ENCODE data around the gene TDP2. TPM values are rescaled to one million over a fixed set of nuclear protein-coding genes. Genes with fewer than 3 reads are reported as not detected.
"Not testable (repeated sequence)": the region's sequence is repeated elsewhere in the genome, so short reads cannot be mapped to it uniquely, and the experiment has no call there.

TDP2 gene
- total and polyA plus RNA-seq, 2 donors (not counting 1 experiment from before 2014, with no cell fraction given) = 19.4 to 63.5 TPM

- DNase-seq = no peak
- no peak overlapping the region for H3K4me2 ChIP-seq (replicated peaks; ENCODE audit: low read depth, low read length, poor library complexity, severe bottlenecking)
- ChIA-PET POLR2A (no interaction called here), CTCF (interaction anchor here (1.6 kb wide), 1 partner anchor 82 kb away, joined by 3 read pairs; no protein-coding TSS in a partner anchor)
- Mint-ChIP-seq H3K4me3 (no peak overlapping the region), H3K4me1 (peaks cover 38% of the 10 kb centered on the region), H3K27ac (no peak overlapping the region), H3K27me3 (no peaks in the 10 kb centered on the region), H3K9me3 (ENCODE audit: insufficient read depth) (no peaks in the 10 kb centered on the region)
- H3K9ac ChIP-seq (ENCODE audit: low read length) = no peak overlapping the region
- no peak overlapping the region for H2AFZ ChIP-seq (ENCODE audit: insufficient read depth, low read depth, low read length, poor library complexity, severe bottlenecking)
- peaks cover 24% of the 10 kb centered on the region for H3K79me2 ChIP-seq (ENCODE audit: control insufficient read depth, insufficient read depth, low read length)
- TF ChIP-seq CTCF (IDR thresholded peaks at IDR 0.05) (no peak), EZH2 (IDR thresholded peaks at IDR 0.05; ENCODE audit: borderline replicate concordance, insufficient read depth, low read depth, low read length, poor library complexity, severe bottlenecking) (no peak)
- no peak for ATAC-seq (ENCODE audit: low read depth)
- no peaks in the 10 kb centered on the region for H3K27me3 ChIP-seq (replicated peaks in 1 of 4; ENCODE audit: control extremely low read depth in 1 of 4, control insufficient read depth in 3 of 4, insufficient read depth in 4 of 4, low read length in 3 of 4)
- intact Hi-C loops (cut with micrococcal nuclease) = no loop called here
- no peaks in the 10 kb centered on the region for H4K20me1 ChIP-seq (ENCODE audit: control insufficient read depth, insufficient read depth, low read length, poor library complexity, severe bottlenecking)
- no peaks in the 10 kb centered on the region for H3K9me3 ChIP-seq (ENCODE audit: control extremely low read depth in 1 of 3, control insufficient read depth in 2 of 3, insufficient read depth in 1 of 3, low read length in 2 of 3)
- no peak overlapping the region for H3K4me3 ChIP-seq (ENCODE audit: control extremely low read depth in 1 of 5, extremely low read depth in 1 of 5, insufficient read depth in 1 of 5, low read depth in 2 of 5, low read length in 4 of 5)
- 100% methylated on average over 4 of the region's 10 CpGs for WGBS (ENCODE audit: insufficient coverage)
- H3K36me3 ChIP-seq (replicated peaks in 1 of 2; ENCODE audit: control extremely low read depth in 1 of 2, control insufficient read depth in 1 of 2, extremely low read depth in 1 of 2, insufficient read depth in 2 of 2, low read length in 1 of 2) = peaks cover 3 to 32% of the 10 kb centered on the region in 2 experiments
- H3K4me1 ChIP-seq (ENCODE audit: control insufficient read depth in 2 of 2, insufficient read depth in 2 of 2, low read length in 2 of 2) = peaks cover 13 to 16% of the 10 kb centered on the region in 2 donors
- H3K27ac ChIP-seq (ENCODE audit: low read length in 2 of 2) = no peak overlapping the region
Measured at GRCh38 chr6:24662236-24662635, 4.5 kb downstream of the TDP2 start.

GRCh38 chr6:24661759-24662158, 4.9 kb downstream of the TDP2 start:
- H2AFZ ChIP-seq (ENCODE audit: insufficient read depth, low read depth, low read length, poor library complexity, severe bottlenecking); H4K20me1 ChIP-seq (ENCODE audit: control insufficient read depth, insufficient read depth, low read length, poor library complexity, severe bottlenecking); H3K9me3 Mint-ChIP-seq (ENCODE audit: insufficient read depth); H3K9ac ChIP-seq (ENCODE audit: low read length); intact Hi-C loops (cut with micrococcal nuclease); H3K27me3 ChIP-seq (replicated peaks in 1 of 4; ENCODE audit: control extremely low read depth in 1 of 4, control insufficient read depth in 3 of 4, insufficient read depth in 4 of 4, low read length in 3 of 4); H3K9me3 ChIP-seq (ENCODE audit: control extremely low read depth in 1 of 3, control insufficient read depth in 2 of 3, insufficient read depth in 1 of 3, low read length in 2 of 3); H3K4me3 Mint-ChIP-seq; H3K4me3 ChIP-seq (ENCODE audit: control extremely low read depth in 1 of 5, extremely low read depth in 1 of 5, insufficient read depth in 1 of 5, low read depth in 2 of 5, low read length in 4 of 5); POLR2A ChIA-PET; DNase-seq; ATAC-seq (ENCODE audit: low read depth); H3K4me2 ChIP-seq (replicated peaks; ENCODE audit: low read depth, low read length, poor library complexity, severe bottlenecking); H3K27me3 Mint-ChIP-seq; H3K27ac Mint-ChIP-seq; H3K27ac ChIP-seq (ENCODE audit: low read length in 2 of 2): not testable (repeated sequence)
- H3K4me1 Mint-ChIP-seq = peaks cover 34% of the 10 kb centered on the region
- Histone ChIP-seq H3K36me3 (replicated peaks in 1 of 2; ENCODE audit: control extremely low read depth in 1 of 2, control insufficient read depth in 1 of 2, extremely low read depth in 1 of 2, insufficient read depth in 2 of 2, low read length in 1 of 2) (peaks cover 3 to 32% of the 10 kb centered on the region in 2 experiments), H3K4me1 (ENCODE audit: control insufficient read depth in 2 of 2, insufficient read depth in 2 of 2, low read length in 2 of 2) (peaks cover 12 to 16% of the 10 kb centered on the region in 2 donors), H3K79me2 (ENCODE audit: control insufficient read depth, insufficient read depth, low read length) (peaks cover 21% of the 10 kb centered on the region)
- CTCF ChIA-PET = interaction anchor here (1.6 kb wide), 1 partner anchor 81 kb away, joined by 3 read pairs; no protein-coding TSS in a partner anchor
- WGBS (ENCODE audit: insufficient coverage) = 100% methylated on average over 4 of the region's 5 CpGs

Measured in B cell (primary cell).